ENCODE measurements around the gene ATP6V1G2. TPM values are rescaled to one million over a fixed set of nuclear protein-coding genes. Genes with fewer than 3 reads are reported as not detected.
"Not testable (repeated sequence)": the region's sequence is repeated elsewhere in the genome, so short reads cannot be mapped to it uniquely, and the experiment has no call there.

Gene ATP6V1G2
- total RNA-seq, 1 experiment from 2014 or later, result not detected

DNA sequence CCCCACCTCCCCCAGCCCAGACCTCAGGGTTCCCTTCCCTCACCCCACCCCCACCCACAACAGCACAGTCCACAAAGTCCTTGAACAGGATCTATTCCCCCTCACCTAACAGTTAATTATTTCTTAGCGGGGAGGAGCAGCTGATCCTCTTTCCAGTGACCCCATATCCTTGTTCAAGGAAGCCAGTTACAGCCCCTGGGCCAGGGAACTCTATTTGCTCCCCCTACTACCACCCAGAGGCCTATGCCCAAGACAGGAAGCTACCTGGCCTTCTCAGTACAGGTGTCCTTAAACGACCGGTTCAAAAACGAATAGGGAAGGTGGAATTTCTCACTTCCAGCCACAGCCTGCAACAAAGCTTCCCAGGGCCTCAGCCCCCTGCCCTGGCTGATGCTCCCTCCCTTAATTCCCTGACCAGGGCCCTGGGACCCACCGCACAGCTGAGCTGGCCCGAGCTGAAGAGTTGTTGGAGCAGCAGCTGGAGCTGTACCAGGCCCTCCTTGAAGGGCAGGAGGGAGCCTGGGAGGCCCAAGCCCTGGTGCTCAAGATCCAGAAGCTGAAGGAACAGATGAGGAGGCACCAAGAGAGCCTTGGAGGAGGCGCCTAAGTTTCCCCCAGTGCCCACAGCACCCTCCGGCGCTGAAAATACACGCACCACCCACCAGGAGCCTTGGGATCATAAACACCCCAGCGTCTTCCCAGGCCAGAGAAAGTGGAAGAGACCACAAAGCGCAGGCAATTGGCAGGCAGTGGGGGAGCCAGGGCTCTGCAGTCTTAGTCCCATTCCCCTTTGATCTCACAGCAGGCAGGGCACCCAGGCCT lies 16.9 kb downstream of the ATP6V1G2 start:
- DNase-seq (ENCODE audit: low spot score), result no peak

- DNase-seq (ENCODE audit: low spot score), result no peak
Measured at GRCh38 chr6:31528821-31529328, 17.5 kb downstream of the ATP6V1G2 start, which contains the start of gene MCCD1. MCCD1 (plus strand) TSS chr6:31528962; CDS start chr6:31529015, 53 bp downstream.

DNA sequence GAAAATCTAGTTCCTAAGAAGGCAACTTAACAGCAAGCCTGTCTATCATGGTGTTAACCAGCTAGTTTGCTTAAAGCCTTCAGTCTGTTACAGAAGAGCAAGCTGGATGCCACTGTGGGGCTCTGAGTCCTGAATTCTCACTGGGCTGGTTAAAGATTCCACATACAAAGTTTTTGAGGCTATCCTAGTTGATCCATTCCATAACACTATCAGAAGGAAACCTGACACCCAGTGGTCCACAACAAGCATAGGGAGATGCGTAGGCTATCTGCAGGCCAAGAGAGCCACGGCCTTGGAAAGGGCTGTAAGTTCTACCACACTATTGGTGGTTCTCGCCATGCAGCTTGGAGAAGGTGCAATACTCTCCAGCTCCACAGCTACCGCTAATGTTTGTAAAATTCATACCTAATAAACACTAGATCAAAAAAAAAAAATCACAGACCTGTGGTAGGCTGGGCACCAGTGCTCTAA lies 18.1 kb downstream of the ATP6V1G2 start:
- no peak for DNase-seq (ENCODE audit: low spot score)

- no peak for DNase-seq (ENCODE audit: low spot score)
Measured at GRCh38 chr6:31525932-31526591, 20.3 kb downstream of the ATP6V1G2 start.

DNA sequence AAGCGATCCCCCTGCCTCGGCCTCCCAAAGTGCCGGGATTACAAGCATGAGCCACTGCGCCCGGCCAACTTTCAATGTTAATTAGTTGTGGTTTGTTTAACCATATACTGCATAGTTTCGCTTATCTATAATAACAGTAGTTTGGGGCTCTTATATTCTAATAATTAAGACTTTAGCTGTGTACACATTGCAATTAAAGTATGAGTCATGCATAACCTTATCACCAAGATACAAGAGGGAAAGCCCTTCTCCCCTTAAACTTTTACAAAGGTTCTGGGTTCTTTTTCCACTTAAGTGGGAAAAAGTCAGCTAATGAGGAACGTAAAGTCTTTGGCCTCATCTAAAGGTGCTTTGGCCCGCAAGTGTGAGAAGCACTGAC lies 20.9 kb downstream of the ATP6V1G2 start:
- DNase-seq (ENCODE audit: low spot score), result no peak

- no peak for DNase-seq (ENCODE audit: low spot score)
Measured at GRCh38 chr6:31521835-31522234, 24.6 kb downstream of the ATP6V1G2 start.

GRCh38 chr6:31513456-31514165 lies 32.8 kb downstream of the ATP6V1G2 start:
- no peak for DNase-seq (ENCODE audit: low spot score)

DNA sequence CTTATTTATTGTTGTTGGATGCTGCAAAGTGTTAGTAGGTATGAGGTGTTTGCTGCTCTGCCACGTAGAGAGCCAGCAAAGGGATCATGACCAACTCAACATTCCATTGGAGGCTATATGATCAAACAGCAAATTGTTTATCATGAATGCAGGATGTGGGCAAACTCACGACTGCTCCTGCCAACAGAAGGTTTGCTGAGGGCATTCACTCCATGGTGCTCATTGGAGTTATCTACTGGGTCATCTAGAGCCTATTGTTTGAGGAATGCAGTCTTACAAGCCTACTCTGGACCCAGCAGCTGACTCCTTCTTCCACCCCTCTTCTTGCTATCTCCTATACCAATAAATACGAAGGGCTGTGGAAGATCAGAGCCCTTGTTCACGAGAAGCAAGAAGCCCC lies 36.4 kb downstream of the ATP6V1G2 start:
- no peak for DNase-seq (ENCODE audit: low spot score)

DNA sequence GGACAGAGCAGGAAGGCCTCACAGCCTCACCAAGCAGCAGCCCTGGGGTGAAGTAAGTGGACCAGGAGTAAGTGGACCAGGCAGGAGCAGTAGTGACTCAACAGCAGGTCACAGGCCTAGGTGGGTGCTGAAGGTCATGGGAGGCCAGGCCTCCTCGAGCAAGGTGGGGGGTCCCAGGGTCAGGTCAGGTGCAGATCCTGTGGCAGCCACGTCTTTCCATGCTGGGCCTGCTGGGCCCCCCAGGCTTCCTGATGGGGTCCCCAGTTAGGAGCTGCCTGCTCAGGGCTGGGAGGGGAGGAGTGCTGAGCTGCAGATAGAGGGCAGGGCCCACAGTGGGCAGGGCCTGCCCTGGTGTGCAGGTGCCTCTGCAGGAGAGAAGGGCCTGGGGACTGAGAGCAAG lies 37.4 kb downstream of the ATP6V1G2 start:
- DNase-seq (ENCODE audit: low spot score), result not testable (repeated sequence)

- DNase-seq (ENCODE audit: low spot score), result no peak
Measured at GRCh38 chr6:31502586-31502985, 43.8 kb downstream of the ATP6V1G2 start.

GRCh38 chr6:31499648-31500047 lies 46.8 kb downstream of the ATP6V1G2 start:
- DNase-seq (ENCODE audit: low spot score), result not testable (repeated sequence)

DNA sequence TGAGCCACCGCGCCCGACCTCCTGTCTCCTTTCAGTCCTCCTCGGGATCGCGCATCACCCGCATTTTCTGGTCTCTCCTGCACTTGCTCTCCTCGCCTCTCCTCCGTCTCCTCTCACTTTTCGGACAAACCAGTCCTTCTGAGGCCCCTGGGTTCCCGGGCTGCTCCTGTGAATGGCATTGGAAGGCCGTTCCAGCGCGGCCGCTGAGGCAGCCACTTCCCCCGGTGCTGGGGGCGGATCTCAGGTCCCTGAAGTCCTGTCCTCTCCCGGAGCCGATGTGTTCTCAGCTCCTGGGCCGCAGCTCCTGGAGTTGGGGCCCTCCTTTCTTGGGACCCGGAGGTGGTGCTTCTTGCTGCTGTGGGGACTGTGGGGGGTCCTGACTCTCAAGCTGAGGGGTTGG lies 47.7 kb downstream of the ATP6V1G2 start:
- DNase-seq (ENCODE audit: low spot score), result no peak

DNA sequence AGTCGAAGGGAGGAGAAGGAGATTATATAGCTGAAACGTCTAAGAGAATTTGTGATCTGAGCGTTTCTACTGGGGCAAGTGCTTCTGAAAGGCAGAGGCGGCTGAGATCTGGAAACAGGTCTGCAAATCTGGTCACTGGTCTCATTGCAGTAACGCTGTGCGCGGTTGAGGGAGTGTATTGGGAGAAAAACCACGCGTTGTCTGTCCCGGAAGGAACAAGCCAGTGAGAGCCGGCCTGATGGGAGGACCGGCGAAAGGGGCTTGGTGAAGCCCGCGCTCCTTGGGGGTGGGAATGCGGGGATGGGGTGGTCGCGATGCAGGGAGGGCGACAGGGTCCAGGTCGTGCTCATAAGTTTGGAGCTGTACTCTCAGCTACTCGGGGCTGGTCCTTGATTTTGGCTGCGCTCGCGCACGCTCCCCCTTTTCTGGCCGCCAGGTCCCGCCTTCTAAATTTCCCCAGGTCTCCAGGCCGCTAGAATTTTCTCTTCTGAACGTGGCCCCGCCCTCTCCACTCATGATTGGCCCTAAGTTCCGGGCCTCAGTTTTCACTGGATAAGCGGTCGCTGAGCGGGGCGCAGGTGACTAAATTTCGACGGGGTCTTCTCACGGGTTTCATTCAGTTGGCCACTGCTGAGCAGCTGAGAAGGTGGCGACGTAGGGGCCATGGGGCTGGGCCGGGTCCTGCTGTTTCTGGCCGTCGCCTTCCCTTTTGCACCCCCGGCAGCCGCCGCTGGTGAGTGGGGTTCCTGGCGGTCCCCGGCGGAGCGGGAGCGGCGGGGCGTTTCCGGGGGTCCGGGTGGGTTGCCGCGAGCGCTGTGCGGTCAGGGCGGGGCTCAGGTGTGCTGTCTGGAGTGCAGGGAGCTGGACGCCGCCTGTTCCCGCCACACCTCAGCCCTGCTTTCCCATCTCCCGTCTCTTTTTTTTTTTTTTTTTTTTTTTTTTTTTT lies 48.6 kb downstream of the ATP6V1G2 start, which contains the start of gene MICB:
Gene MICB (plus strand): TSS at position 615 of the 946 bp plus-strand sequence. CDS start 49 bp downstream, at position 664.
- peak; percentile 54 for DNase-seq (ENCODE audit: low spot score)

DNA sequence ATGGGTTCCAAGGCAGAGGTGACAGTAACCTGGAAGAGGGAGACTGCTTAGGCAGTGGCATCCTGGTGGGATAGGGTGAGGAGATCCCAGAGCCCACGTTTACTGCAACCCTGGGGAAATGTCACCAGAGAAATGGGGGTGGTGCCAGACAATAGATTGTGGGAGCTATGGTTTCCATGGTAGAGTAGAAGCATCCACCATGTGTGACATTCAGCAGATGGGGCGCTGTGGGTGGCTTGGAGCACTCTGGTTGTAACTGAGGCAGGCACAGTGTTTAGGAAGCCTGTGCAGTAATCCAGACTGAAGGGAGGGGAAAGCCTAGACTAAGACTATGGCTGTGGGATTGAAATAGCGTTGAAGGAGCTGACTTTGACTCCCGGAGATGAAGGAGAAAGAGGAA lies 49.6 kb downstream of the ATP6V1G2 start:
- not testable (repeated sequence) for DNase-seq (ENCODE audit: low spot score)

DNA sequence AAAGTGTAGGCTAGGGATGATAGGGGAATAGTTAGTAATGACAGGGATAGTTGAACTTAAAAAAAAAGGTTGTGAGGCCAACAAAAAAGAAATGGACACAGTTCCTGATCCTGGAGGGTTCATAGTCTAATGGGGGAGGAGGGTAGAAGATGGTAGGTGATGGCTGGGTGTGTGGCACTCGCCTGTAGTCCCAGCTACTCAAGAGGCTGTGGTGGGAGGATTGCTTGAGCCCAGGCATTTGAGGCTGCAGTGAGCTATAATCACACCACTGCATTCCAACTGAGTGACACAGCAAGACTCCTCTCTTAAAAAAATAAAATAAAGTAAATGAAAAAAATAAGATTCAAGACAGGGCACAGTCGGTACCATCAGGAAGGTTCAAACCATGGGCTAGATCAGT lies 50.8 kb downstream of the ATP6V1G2 start:
- no peak for DNase-seq (ENCODE audit: low spot score)

Small RNAs within 50 kb of the gene (small RNA-seq; reads per million reads assigned to genes)
- gene AL663061.1 (not detected), gene RF00019 (not detected), gene SNORD117 (133 reads per million, percentile 97 among the genes with 10 or more reads in this experiment), gene SNORD84 (not detected)

Other genes with a start within 250 kb of the ATP6V1G2 start
- gene HLA-B, start 189.4 kb downstream of the ATP6V1G2 start, total RNA-seq (2014; rRNA removed; shearing (Covaris generic)), result 15.3 and 19.8 TPM in 2 replicates
- gene MICA, start 143.0 kb downstream of the ATP6V1G2 start, total RNA-seq (2014; rRNA removed; shearing (Covaris generic)), result 36.1 and 39.2 TPM in 2 replicates
- gene MICB, start 48.5 kb downstream of the ATP6V1G2 start, total RNA-seq (2014; rRNA removed; shearing (Covaris generic)), result 0.66 and 0.89 TPM in 2 replicates
- gene MCCD1, start 17.6 kb downstream of the ATP6V1G2 start, total RNA-seq (2014; rRNA removed; shearing (Covaris generic)), result not detected in 2 replicates
- 685 and 711 TPM in 2 replicates for gene DDX39B, start 4.6 kb downstream of the ATP6V1G2 start, total RNA-seq (2014; rRNA removed; shearing (Covaris generic))
- 26.4 and 29.2 TPM in 2 replicates for gene NFKBIL1, start 1.0 kb upstream of the ATP6V1G2 start, total RNA-seq (2014; rRNA removed; shearing (Covaris generic))
- not detected in 2 replicates for gene LTA, start 25.7 kb upstream of the ATP6V1G2 start, total RNA-seq (2014; rRNA removed; shearing (Covaris generic))
- gene TNF, start 29.0 kb upstream of the ATP6V1G2 start, total RNA-seq (2014; rRNA removed; shearing (Covaris generic)), result 0.08 TPM in 1 of 2 replicates, not detected in the other
- 0.13 TPM in 1 of 2 replicates, not detected in the other for gene LTB, start 35.8 kb upstream of the ATP6V1G2 start, total RNA-seq (2014; rRNA removed; shearing (Covaris generic))
- not detected in 2 replicates for gene LST1, start 39.7 kb upstream of the ATP6V1G2 start, total RNA-seq (2014; rRNA removed; shearing (Covaris generic))
- not detected in 2 replicates for gene NCR3, start 46.4 kb upstream of the ATP6V1G2 start, total RNA-seq (2014; rRNA removed; shearing (Covaris generic))
- not detected in 2 replicates for gene AIF1, start 68.6 kb upstream of the ATP6V1G2 start, total RNA-seq (2014; rRNA removed; shearing (Covaris generic))
- 128 and 172 TPM in 2 replicates for gene PRRC2A, start 74.1 kb upstream of the ATP6V1G2 start, total RNA-seq (2014; rRNA removed; shearing (Covaris generic))
- gene BAG6, start 106.1 kb upstream of the ATP6V1G2 start, total RNA-seq (2014; rRNA removed; shearing (Covaris generic)), result 307 and 336 TPM in 2 replicates
- 1.8 and 4.2 TPM in 2 replicates for gene APOM, start 109.3 kb upstream of the ATP6V1G2 start, total RNA-seq (2014; rRNA removed; shearing (Covaris generic))
- 24.7 and 29.1 TPM in 2 replicates for gene C6orf47, start 114.2 kb upstream of the ATP6V1G2 start, total RNA-seq (2014; rRNA removed; shearing (Covaris generic))
- gene GPANK1, start 118.4 kb upstream of the ATP6V1G2 start, total RNA-seq (2014; rRNA removed; shearing (Covaris generic)), result 11.7 and 17.2 TPM in 2 replicates
- gene CSNK2B, start 119.5 kb upstream of the ATP6V1G2 start, total RNA-seq (2014; rRNA removed; shearing (Covaris generic)), result 219 and 225 TPM in 2 replicates
- gene LY6G5B, start 123.4 kb upstream of the ATP6V1G2 start, total RNA-seq (2014; rRNA removed; shearing (Covaris generic)), result 3.5 and 3.6 TPM in 2 replicates
- 0.76 and 2.1 TPM in 2 replicates for gene LY6G5C, start 134.5 kb upstream of the ATP6V1G2 start, total RNA-seq (2014; rRNA removed; shearing (Covaris generic))
- 32.5 and 37.9 TPM in 2 replicates for gene ABHD16A, start 156.7 kb upstream of the ATP6V1G2 start, total RNA-seq (2014; rRNA removed; shearing (Covaris generic))
- not detected in 2 replicates for gene LY6G6F, start 160.3 kb upstream of the ATP6V1G2 start, total RNA-seq (2014; rRNA removed; shearing (Covaris generic))
- not detected in 2 replicates for gene LY6G6D, start 168.7 kb upstream of the ATP6V1G2 start, total RNA-seq (2014; rRNA removed; shearing (Covaris generic))
- not detected in 2 replicates for gene LY6G6C, start 175.1 kb upstream of the ATP6V1G2 start, total RNA-seq (2014; rRNA removed; shearing (Covaris generic))
- 0.18 TPM in 1 of 2 replicates, not detected in the other for gene MPIG6B, start 176.8 kb upstream of the ATP6V1G2 start, total RNA-seq (2014; rRNA removed; shearing (Covaris generic))
- gene DDAH2, start 182.7 kb upstream of the ATP6V1G2 start, total RNA-seq (2014; rRNA removed; shearing (Covaris generic)), result 107 and 116 TPM in 2 replicates
- 914 and 960 TPM in 2 replicates for gene CLIC1, start 189.9 kb upstream of the ATP6V1G2 start, total RNA-seq (2014; rRNA removed; shearing (Covaris generic))
- 19.6 and 20.9 TPM in 2 replicates for gene MSH5, start 193.4 kb upstream of the ATP6V1G2 start, total RNA-seq (2014; rRNA removed; shearing (Covaris generic))
- 6.3 and 11.6 TPM in 2 replicates for gene SAPCD1, start 216.0 kb upstream of the ATP6V1G2 start, total RNA-seq (2014; rRNA removed; shearing (Covaris generic))
- gene VWA7, start 230.7 kb upstream of the ATP6V1G2 start, total RNA-seq (2014; rRNA removed; shearing (Covaris generic)), result 5.6 and 11.2 TPM in 2 replicates
- gene VARS1, start 249.1 kb upstream of the ATP6V1G2 start, total RNA-seq (2014; rRNA removed; shearing (Covaris generic)), result 128 and 138 TPM in 2 replicates

All from HT-29 (cell line).